Measurements from ENCODE around the gene KRT7. TPM values are rescaled to one million over a fixed set of nuclear protein-coding genes. Genes with fewer than 3 reads are reported as not detected.

KRT7 gene
- total RNA-seq, 2 experiments from 2014 or later: not detected

GRCh38 chr12:52267699-52268098 is 34.7 kb downstream of the KRT7 start:
- no peaks in the 10 kb centered on the region for H3K9me3 Mint-ChIP-seq
- H3K27me3 ChIP-seq (ENCODE audit: control insufficient read depth in 1 of 2, insufficient read depth in 2 of 2, low read length in 2 of 2): peaks cover 5 to 9% of the 10 kb centered on the region in 2 experiments
- no peak overlapping the region for H3K4me3 ChIP-seq (ENCODE audit: low read length)
- POLR2A ChIA-PET: interaction anchor here (1.0 kb wide), 1 partner anchor 43 kb away, joined by 3 read pairs; no protein-coding TSS in a partner anchor
- DNase-seq (no peak), ATAC-seq (ENCODE audit: poor library complexity) (no peak)
- CTCF ChIA-PET: no interaction called here
- H3K27ac Mint-ChIP-seq: no peak overlapping the region
- no peak overlapping the region for H3K4me3 Mint-ChIP-seq
- no peak for TF ChIP-seq CTCF (IDR thresholded peaks at IDR 0.05)
- no peak overlapping the region for H3K27ac ChIP-seq (ENCODE audit: low read depth in 1 of 2, low read length in 2 of 2)
- no peaks in the 10 kb centered on the region for H3K36me3 Mint-ChIP-seq (ENCODE audit: low read depth)
- peaks cover 44% of the 10 kb centered on the region for H3K27me3 Mint-ChIP-seq
- no peaks in the 10 kb centered on the region for H3K36me3 ChIP-seq (ENCODE audit: insufficient read depth, low read length)
- H3K4me1 ChIP-seq (ENCODE audit: insufficient read depth, low read length): no peaks in the 10 kb centered on the region
- peaks cover 0 to 4% of the 10 kb centered on the region in 2 experiments for H3K9me3 ChIP-seq (ENCODE audit: control insufficient read depth in 1 of 2, insufficient read depth in 1 of 2, low read length in 2 of 2)
- intact Hi-C loops (cut with DNase I, micrococcal nuclease): no loop called here
- H3K4me1 Mint-ChIP-seq (ENCODE audit: low read depth): no peaks in the 10 kb centered on the region

DNA sequence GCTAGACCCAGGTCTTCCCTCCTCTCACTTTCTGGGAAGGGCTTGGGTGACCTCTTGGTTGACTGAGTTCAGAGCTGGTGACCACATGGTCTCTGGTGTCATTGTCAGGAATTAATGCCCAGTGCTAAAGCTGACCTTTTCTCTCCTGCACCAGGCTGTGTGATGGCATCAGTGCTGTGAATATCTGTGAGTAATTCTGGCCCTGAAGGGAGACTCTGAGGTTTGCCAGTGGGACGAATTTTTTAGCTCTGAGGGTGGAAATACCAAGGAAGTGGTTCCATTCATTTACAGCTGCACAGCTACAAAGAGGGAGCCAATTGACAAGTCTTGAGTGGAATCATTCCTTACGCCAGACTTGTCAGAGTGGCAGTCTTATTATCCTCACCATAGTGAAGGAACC is 35.2 kb downstream of the KRT7 start:
- intact Hi-C loops (cut with DNase I, micrococcal nuclease): no loop called here
- Histone ChIP-seq H3K4me3 (ENCODE audit: low read length) (no peak overlapping the region), H3K36me3 (ENCODE audit: insufficient read depth, low read length) (no peaks in the 10 kb centered on the region), H3K27me3 (ENCODE audit: control insufficient read depth in 1 of 2, insufficient read depth in 2 of 2, low read length in 2 of 2) (peaks cover 5 to 9% of the 10 kb centered on the region in 2 experiments), H3K27ac (ENCODE audit: low read depth in 1 of 2, low read length in 2 of 2) (no peak overlapping the region), H3K4me1 (ENCODE audit: insufficient read depth, low read length) (no peaks in the 10 kb centered on the region), H3K9me3 (ENCODE audit: control insufficient read depth in 1 of 2, insufficient read depth in 1 of 2, low read length in 2 of 2) (peaks cover 0 to 4% of the 10 kb centered on the region in 2 experiments)
- Mint-ChIP-seq H3K36me3 (ENCODE audit: low read depth) (no peaks in the 10 kb centered on the region), H3K27me3 (peaks cover 38% of the 10 kb centered on the region), H3K9me3 (no peaks in the 10 kb centered on the region), H3K4me1 (ENCODE audit: low read depth) (no peaks in the 10 kb centered on the region), H3K27ac (no peak overlapping the region), H3K4me3 (no peak overlapping the region)
- no peak for ATAC-seq (ENCODE audit: poor library complexity)
- no peak for DNase-seq
- CTCF ChIA-PET: no interaction called here
- POLR2A ChIA-PET: no interaction called here
- no peak for TF ChIP-seq CTCF (IDR thresholded peaks at IDR 0.05)

GRCh38 chr12:52270541-52271070 is 37.6 kb downstream of the KRT7 start:
- POLR2A ChIA-PET: no interaction called here
- intact Hi-C loops (cut with DNase I, micrococcal nuclease): no loop called here

More at GRCh38 chr12:52270541-52271070, 37.6 kb downstream of the KRT7 start:
- Mint-ChIP-seq H3K4me1 (ENCODE audit: low read depth) (no peaks in the 10 kb centered on the region), H3K27ac (no peak overlapping the region), H3K36me3 (ENCODE audit: low read depth) (no peaks in the 10 kb centered on the region), H3K4me3 (no peak overlapping the region), H3K27me3 (peaks cover 48% of the 10 kb centered on the region), H3K9me3 (no peaks in the 10 kb centered on the region)
- Histone ChIP-seq H3K4me1 (ENCODE audit: insufficient read depth, low read length) (no peaks in the 10 kb centered on the region), H3K27me3 (ENCODE audit: control insufficient read depth in 1 of 2, insufficient read depth in 2 of 2, low read length in 2 of 2) (peaks cover 5 to 17% of the 10 kb centered on the region in 2 experiments), H3K36me3 (ENCODE audit: insufficient read depth, low read length) (no peaks in the 10 kb centered on the region), H3K27ac (ENCODE audit: low read depth in 1 of 2, low read length in 2 of 2) (no peak overlapping the region), H3K9me3 (ENCODE audit: control insufficient read depth in 1 of 2, insufficient read depth in 1 of 2, low read length in 2 of 2) (no peaks in the 10 kb centered on the region), H3K4me3 (ENCODE audit: low read length) (no peak overlapping the region)
- ATAC-seq (ENCODE audit: poor library complexity) (no peak), DNase-seq (peak in 1 of 14 experiments; percentile 10)
- CTCF ChIA-PET: interaction anchor here (1.1 kb wide), 1 partner anchor 8 kb away, joined by 4 read pairs; no protein-coding TSS in a partner anchor
- TF ChIP-seq CTCF (IDR thresholded peaks at IDR 0.05): no peak

Measured in CD4-positive, alpha-beta T cell (primary cell).